HL-60 (cell line): ENCODE data around the gene EPN2.

Experiments
- DNase-seq, 2 experiments: peaks; one replicate each; pipeline ENCODE4 v3.0.0-alpha.2; 2010 to 2020; ENCODE audit warnings: low read depth in 1 of 2, low spot score in 1 of 2
- H3K27ac ChIP-seq: fragments of 250-450 bp; sonication (Bioruptor Pico); replicated peaks from 2 replicates; pipeline ENCODE4 v1.5.1; 2020; ENCODE audit warnings: mild to moderate bottlenecking, moderate library complexity
- H3K27me3 ChIP-seq: fragments of 250-450 bp; sonication (Bioruptor Pico); 2 replicates; pipeline ENCODE4 v1.5.1; 2021; ENCODE audit warnings: mild to moderate bottlenecking, moderate library complexity; ENCODE audit not compliant: insufficient read depth, poor library complexity, severe bottlenecking
- H3K4me3 ChIP-seq: replicated peaks from 2 replicates; pipeline ENCODE4 v1.5.1; 2011; ENCODE audit warnings: mild to moderate bottlenecking, control low read depth, low read length; ENCODE audit not compliant: insufficient read depth
- CTCF ChIP-seq: IDR thresholded peaks from one replicate; pipeline ENCODE4 v1.5.1; 2011; ENCODE audit warnings: low read length, control low read depth, inconsistent platforms; ENCODE audit not compliant: insufficient read depth
- GABPA ChIP-seq: IDR thresholded peaks from 2 replicates; pipeline ENCODE4 v1.6.1; 2012; ENCODE audit warnings: low read depth
- POLR2AphosphoS5 ChIP-seq: IDR thresholded peaks from 2 replicates; pipeline ENCODE4 v1.6.1; 2012; ENCODE audit warnings: low read depth
- REST ChIP-seq: IDR thresholded peaks from 2 replicates; pipeline ENCODE4 v1.6.1; 2012; ENCODE audit warnings: low read depth; ENCODE audit not compliant: insufficient replicate concordance
- SPI1 ChIP-seq: IDR thresholded peaks from 2 replicates; pipeline ENCODE4 v1.6.1; 2012; ENCODE audit warnings: low read depth, mild to moderate bottlenecking, borderline replicate concordance

EPN2 gene

GRCh38 chr17:19239544-19239943 is 2.4 kb downstream of the EPN2 start:
- no peak overlapping the region for H3K27ac ChIP-seq
- H3K4me3 ChIP-seq: no peak overlapping the region
- TF ChIP-seq GABPA: no peak
- peaks cover 2% of the 10 kb centered on the region for H3K27me3 ChIP-seq
- DNase-seq: no peak

GRCh38 chr17:19242323-19242722 is 5.2 kb downstream of the EPN2 start:
- Histone ChIP-seq H3K27ac (no peak overlapping the region), H3K27me3 (peaks cover 2% of the 10 kb centered on the region), H3K4me3 (no peak overlapping the region)
- TF ChIP-seq CTCF (no peak), SPI1 (no peak), REST (no peak), POLR2AphosphoS5 (no peak), GABPA (no peak)
- no peak for DNase-seq

- Histone ChIP-seq H3K27ac (no peak overlapping the region), H3K4me3 (no peak overlapping the region), H3K27me3 (peaks cover 2% of the 10 kb centered on the region)
- TF ChIP-seq CTCF (no peak), REST (no peak), SPI1 (no peak), GABPA (no peak), POLR2AphosphoS5 (no peak)
- DNase-seq: no peak
Observed at GRCh38 chr17:19242926-19243325, 5.8 kb downstream of the EPN2 start.

- TF ChIP-seq POLR2AphosphoS5: no peak
- no peak for TF ChIP-seq CTCF
- TF ChIP-seq SPI1: no peak
- TF ChIP-seq GABPA: no peak
- no peak for TF ChIP-seq REST
- Histone ChIP-seq H3K4me3 (no peak overlapping the region), H3K27me3 (peaks cover under 1% of the 10 kb centered on the region), H3K27ac (no peak overlapping the region)
- no peak for DNase-seq
Observed at GRCh38 chr17:19243838-19244237, 6.7 kb downstream of the EPN2 start.
